ENCODE data around the gene GIPC1.

Gene GIPC1

DNA sequence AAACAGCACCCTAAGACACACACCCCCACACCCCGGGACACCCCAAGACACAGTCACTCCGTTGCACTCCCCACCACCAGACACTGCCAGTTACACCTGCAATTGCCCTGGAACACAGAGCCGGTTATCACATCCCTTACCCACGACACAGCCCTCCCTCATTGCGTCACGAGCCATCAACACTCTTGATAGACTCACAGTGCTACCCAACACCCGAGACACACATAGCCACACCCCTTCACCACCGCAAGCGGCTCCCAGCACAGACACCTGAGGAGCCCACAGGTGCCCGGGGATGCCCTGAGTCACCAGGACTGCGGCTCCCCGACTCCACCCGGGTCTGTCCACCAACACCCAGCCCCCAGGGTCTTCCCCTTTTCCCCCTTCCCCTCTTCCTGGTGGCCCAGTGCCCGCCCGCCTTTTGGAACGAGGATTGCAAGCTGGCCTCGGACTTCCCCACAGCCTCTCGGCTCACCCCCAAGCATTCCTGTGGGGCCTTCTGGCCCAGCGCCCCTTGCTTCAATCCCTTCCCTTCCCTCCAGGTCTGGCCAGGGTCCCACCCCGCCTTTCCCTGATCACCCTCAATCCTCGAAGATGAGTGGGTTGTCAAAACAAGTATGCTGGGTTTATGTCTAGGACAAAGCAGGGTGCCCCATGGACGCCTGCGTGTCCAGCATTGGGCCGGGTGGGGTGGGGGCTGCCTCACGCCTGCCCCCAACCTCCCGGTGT, 19.1 kb downstream of the GIPC1 start:
- Histone ChIP-seq H3K4me1 (ENCODE audit: control insufficient read depth in 1 of 2, insufficient read depth in 2 of 2, low read length in 2 of 2) (peaks cover 6 to 12% of the 10 kb centered on the region in 2 donors), H3K27ac (ENCODE audit: low read depth, low read length) (peak overlapping the region; percentile 32), H3K9ac (ENCODE audit: low read depth in 1 of 2, low read length in 2 of 2) (no peak overlapping the region), H3K36me3 (ENCODE audit: control insufficient read depth in 1 of 2, insufficient read depth in 2 of 2, low read length in 2 of 2) (peaks cover 7 to 28% of the 10 kb centered on the region in 2 donors), H3K4me3 (ENCODE audit: low read depth in 1 of 2, low read length in 2 of 2) (no peak overlapping the region), H3K9me3 (ENCODE audit: control insufficient read depth in 1 of 2, low read length in 2 of 2) (no peaks in the 10 kb centered on the region), H3K27me3 (ENCODE audit: control insufficient read depth in 1 of 2, insufficient read depth in 2 of 2, low read length in 2 of 2) (peaks cover 15 to 18% of the 10 kb centered on the region in 2 donors)

DNA sequence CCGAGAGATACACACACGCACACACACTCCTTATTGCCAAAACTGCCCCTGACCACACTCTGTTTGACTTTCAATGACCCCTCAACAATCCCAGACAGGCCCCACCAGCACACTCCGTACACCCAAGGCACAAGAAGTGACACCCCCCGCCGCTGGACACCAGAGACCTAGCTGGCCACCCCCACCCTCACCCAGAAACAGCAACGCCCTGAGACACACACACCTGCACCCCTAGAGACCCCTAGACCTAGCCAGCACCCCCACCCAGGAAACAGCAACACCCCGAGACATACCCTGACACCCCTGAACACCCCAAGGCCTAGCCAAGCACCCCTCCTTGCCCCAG, 19.6 kb downstream of the GIPC1 start:
- Histone ChIP-seq H3K27me3 (ENCODE audit: control insufficient read depth in 1 of 2, insufficient read depth in 2 of 2, low read length in 2 of 2) (peaks cover 15 to 18% of the 10 kb centered on the region in 2 donors), H3K4me1 (ENCODE audit: control insufficient read depth in 1 of 2, insufficient read depth in 2 of 2, low read length in 2 of 2) (peaks cover 6 to 12% of the 10 kb centered on the region in 2 donors), H3K9ac (ENCODE audit: low read depth in 1 of 2, low read length in 2 of 2) (no peak overlapping the region), H3K9me3 (ENCODE audit: control insufficient read depth in 1 of 2, low read length in 2 of 2) (no peaks in the 10 kb centered on the region), H3K27ac (ENCODE audit: low read depth, low read length) (peak overlapping the region; percentile 32), H3K4me3 (ENCODE audit: low read depth in 1 of 2, low read length in 2 of 2) (no peak overlapping the region), H3K36me3 (ENCODE audit: control insufficient read depth in 1 of 2, insufficient read depth in 2 of 2, low read length in 2 of 2) (peaks cover 7 to 25% of the 10 kb centered on the region in 2 donors)

GRCh38 chr19:14475251-14476073, 20.5 kb downstream of the GIPC1 start, which contains the start of gene PTGER1:
Gene PTGER1 (minus strand): TSS chr19:14475354. CDS start chr19:14474320, 1,034 bp downstream.
- Histone ChIP-seq H3K4me1 (ENCODE audit: control insufficient read depth in 1 of 2, insufficient read depth in 2 of 2, low read length in 2 of 2) (peaks cover 6 to 12% of the 10 kb centered on the region in 2 donors), H3K27me3 (ENCODE audit: control insufficient read depth in 1 of 2, insufficient read depth in 2 of 2, low read length in 2 of 2) (peaks cover 15 to 18% of the 10 kb centered on the region in 2 donors), H3K4me3 (ENCODE audit: low read depth in 1 of 2, low read length in 2 of 2) (no peak within 1 kb of the TSS), H3K27ac (ENCODE audit: low read depth, low read length) (no peak within 1 kb of the TSS), H3K9me3 (ENCODE audit: control insufficient read depth in 1 of 2, low read length in 2 of 2) (no peaks in the 10 kb centered on the region), H3K36me3 (ENCODE audit: control insufficient read depth in 1 of 2, insufficient read depth in 2 of 2, low read length in 2 of 2) (peaks cover 7 to 22% of the 10 kb centered on the region in 2 donors), H3K9ac (ENCODE audit: low read depth in 1 of 2, low read length in 2 of 2) (no peak within 1 kb of the TSS)

- H3K36me3 ChIP-seq (ENCODE audit: control insufficient read depth in 1 of 2, insufficient read depth in 2 of 2, low read length in 2 of 2), result peaks cover 7 to 16% of the 10 kb centered on the region in 2 donors
- H3K9me3 ChIP-seq (ENCODE audit: control insufficient read depth in 1 of 2, low read length in 2 of 2), result no peaks in the 10 kb centered on the region
- H3K4me3 ChIP-seq (ENCODE audit: low read depth in 1 of 2, low read length in 2 of 2), result no peak overlapping the region
- no peak overlapping the region for H3K27ac ChIP-seq (ENCODE audit: low read depth, low read length)
- H3K9ac ChIP-seq (ENCODE audit: low read depth in 1 of 2, low read length in 2 of 2), result no peak overlapping the region
- peaks cover 6 to 12% of the 10 kb centered on the region in 2 donors for H3K4me1 ChIP-seq (ENCODE audit: control insufficient read depth in 1 of 2, insufficient read depth in 2 of 2, low read length in 2 of 2)
- peaks cover 15 to 18% of the 10 kb centered on the region in 2 donors for H3K27me3 ChIP-seq (ENCODE audit: control insufficient read depth in 1 of 2, insufficient read depth in 2 of 2, low read length in 2 of 2)
Measured at GRCh38 chr19:14474827-14475226, 21.1 kb downstream of the GIPC1 start.

GRCh38 chr19:14473978-14474578, 21.8 kb downstream of the GIPC1 start:
- Histone ChIP-seq H3K4me3 (ENCODE audit: low read depth in 1 of 2, low read length in 2 of 2) (no peak overlapping the region), H3K27me3 (ENCODE audit: control insufficient read depth in 1 of 2, insufficient read depth in 2 of 2, low read length in 2 of 2) (peaks cover 15 to 18% of the 10 kb centered on the region in 2 donors), H3K4me1 (ENCODE audit: control insufficient read depth in 1 of 2, insufficient read depth in 2 of 2, low read length in 2 of 2) (peaks cover 6 to 12% of the 10 kb centered on the region in 2 donors), H3K9me3 (ENCODE audit: control insufficient read depth in 1 of 2, low read length in 2 of 2) (no peaks in the 10 kb centered on the region), H3K27ac (ENCODE audit: low read depth, low read length) (no peak overlapping the region), H3K9ac (ENCODE audit: low read depth in 1 of 2, low read length in 2 of 2) (no peak overlapping the region), H3K36me3 (ENCODE audit: control insufficient read depth in 1 of 2, insufficient read depth in 2 of 2, low read length in 2 of 2) (peaks cover 3 to 10% of the 10 kb centered on the region in 2 donors)

DNA sequence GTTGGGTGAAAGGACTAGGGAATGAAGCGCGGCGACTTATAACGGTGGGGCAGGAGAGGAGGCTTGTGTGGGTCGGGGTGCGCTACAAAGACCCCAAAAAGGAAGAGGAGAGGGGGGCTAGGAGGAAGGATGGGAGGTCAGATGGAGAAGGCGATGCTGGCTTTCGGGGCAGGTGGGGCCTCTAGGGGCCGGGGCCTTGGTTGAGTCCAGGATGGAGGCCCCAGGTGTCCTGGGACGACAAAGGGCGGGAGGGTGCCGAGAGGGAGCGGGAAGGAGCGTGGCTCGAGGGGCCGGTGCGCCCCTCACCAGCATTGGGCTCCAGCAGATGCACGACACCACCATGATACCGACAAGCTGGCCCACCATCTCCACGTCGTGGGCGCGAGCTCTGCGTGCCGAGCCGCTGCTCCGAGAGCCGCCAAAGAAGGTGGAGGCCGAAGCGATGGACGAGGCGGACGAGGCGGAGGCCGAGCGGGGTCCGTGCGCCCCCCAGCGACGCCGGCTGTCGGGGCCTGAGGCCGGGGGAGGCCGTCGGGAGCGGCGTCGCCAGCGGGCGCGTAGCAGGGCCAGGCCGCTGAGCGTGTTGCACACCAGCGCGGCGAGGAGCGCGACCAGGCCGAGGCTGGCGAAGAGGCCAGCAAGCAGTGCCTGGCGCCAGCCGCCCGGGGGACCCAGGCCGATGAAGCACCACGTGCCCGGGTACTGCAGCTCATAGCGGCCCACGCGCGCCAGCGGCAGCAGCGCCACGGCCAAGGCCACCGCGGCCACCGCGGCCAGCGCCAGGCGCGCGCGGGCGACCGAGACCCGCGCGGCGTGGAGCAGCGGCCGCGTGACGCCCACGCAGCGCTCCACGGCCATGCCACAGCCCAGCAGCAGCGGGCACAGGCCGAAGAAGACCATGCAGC, 22.6 kb downstream of the GIPC1 start:
- no peak overlapping the region for H3K9ac ChIP-seq (ENCODE audit: low read depth in 1 of 2, low read length in 2 of 2)
- no peak overlapping the region for H3K4me3 ChIP-seq (ENCODE audit: low read depth in 1 of 2, low read length in 2 of 2)
- H3K27ac ChIP-seq (ENCODE audit: low read depth, low read length), result no peak overlapping the region
- peaks cover 6 to 12% of the 10 kb centered on the region in 2 donors for H3K4me1 ChIP-seq (ENCODE audit: control insufficient read depth in 1 of 2, insufficient read depth in 2 of 2, low read length in 2 of 2)
- no peaks in the 10 kb centered on the region for H3K9me3 ChIP-seq (ENCODE audit: control insufficient read depth in 1 of 2, low read length in 2 of 2)
- H3K36me3 ChIP-seq (ENCODE audit: control insufficient read depth in 1 of 2, insufficient read depth in 2 of 2, low read length in 2 of 2), result peaks cover 0 to 5% of the 10 kb centered on the region in 2 donors
- H3K27me3 ChIP-seq (ENCODE audit: control insufficient read depth in 1 of 2, insufficient read depth in 2 of 2, low read length in 2 of 2), result peaks cover 15 to 18% of the 10 kb centered on the region in 2 donors

GRCh38 chr19:14472202-14472938, 23.6 kb downstream of the GIPC1 start:
- Histone ChIP-seq H3K4me1 (ENCODE audit: control insufficient read depth in 1 of 2, insufficient read depth in 2 of 2, low read length in 2 of 2) (peaks cover 5 to 12% of the 10 kb centered on the region in 2 donors), H3K9ac (ENCODE audit: low read depth in 1 of 2, low read length in 2 of 2) (no peak overlapping the region), H3K9me3 (ENCODE audit: control insufficient read depth in 1 of 2, low read length in 2 of 2) (no peaks in the 10 kb centered on the region), H3K4me3 (ENCODE audit: low read depth in 1 of 2, low read length in 2 of 2) (peak overlapping the region in 1 of 2 donors; percentile 32), H3K27ac (ENCODE audit: low read depth, low read length) (no peak overlapping the region), H3K27me3 (ENCODE audit: control insufficient read depth in 1 of 2, insufficient read depth in 2 of 2, low read length in 2 of 2) (peaks cover 15 to 18% of the 10 kb centered on the region in 2 donors), H3K36me3 (ENCODE audit: control insufficient read depth in 1 of 2, insufficient read depth in 2 of 2, low read length in 2 of 2) (peaks cover 0 to 9% of the 10 kb centered on the region in 2 donors)

DNA sequence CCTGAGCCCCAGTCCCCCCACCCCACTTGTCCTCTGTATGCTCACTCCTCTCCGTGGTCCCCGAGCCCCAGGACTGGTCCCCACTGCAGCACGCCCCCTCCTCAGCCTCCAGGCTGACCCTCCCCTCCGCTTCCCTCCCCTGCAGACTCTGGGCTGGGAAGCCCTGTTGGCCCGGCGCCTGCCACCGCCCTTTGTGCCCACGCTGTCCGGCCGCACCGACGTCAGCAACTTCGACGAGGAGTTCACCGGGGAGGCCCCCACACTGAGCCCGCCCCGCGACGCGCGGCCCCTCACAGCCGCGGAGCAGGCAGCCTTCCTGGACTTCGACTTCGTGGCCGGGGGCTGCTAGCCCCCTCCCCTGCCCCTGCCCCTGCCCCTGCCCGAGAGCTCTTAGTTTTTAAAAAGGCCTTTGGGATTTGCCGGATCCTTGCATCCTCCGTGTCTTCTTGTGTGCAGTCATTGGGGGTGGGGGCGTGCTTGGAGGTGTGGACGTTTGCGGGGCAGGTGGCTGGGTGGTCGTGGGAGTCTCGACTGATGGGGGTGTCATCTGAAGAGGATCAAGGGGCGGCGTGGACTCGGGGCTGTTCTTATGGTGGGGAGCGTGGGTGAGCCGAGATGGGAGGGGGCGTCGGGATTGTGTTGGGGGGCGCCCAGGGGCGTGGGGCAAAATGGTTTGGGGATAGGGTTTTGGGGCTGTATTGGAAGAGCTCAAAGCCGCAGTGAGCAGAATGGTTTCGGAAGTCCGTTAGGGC, 24.3 kb downstream of the GIPC1 start:
- H3K4me3 ChIP-seq (ENCODE audit: low read depth in 1 of 2, low read length in 2 of 2), result no peak overlapping the region

More for the DNA sequence above, 24.3 kb downstream of the GIPC1 start:
- Histone ChIP-seq H3K9me3 (ENCODE audit: control insufficient read depth in 1 of 2, low read length in 2 of 2) (no peaks in the 10 kb centered on the region), H3K27me3 (ENCODE audit: control insufficient read depth in 1 of 2, insufficient read depth in 2 of 2, low read length in 2 of 2) (peaks cover 15 to 18% of the 10 kb centered on the region in 2 donors), H3K4me1 (ENCODE audit: control insufficient read depth in 1 of 2, insufficient read depth in 2 of 2, low read length in 2 of 2) (peaks cover 3 to 12% of the 10 kb centered on the region in 2 donors), H3K36me3 (ENCODE audit: control insufficient read depth in 1 of 2, insufficient read depth in 2 of 2, low read length in 2 of 2) (peaks cover 0 to 9% of the 10 kb centered on the region in 2 donors), H3K9ac (ENCODE audit: low read depth in 1 of 2, low read length in 2 of 2) (no peak overlapping the region), H3K27ac (ENCODE audit: low read depth, low read length) (no peak overlapping the region)

All from duodenal mucosa (tissue), 2 donors.